ENCODE results near the gene SRPK1. TPM values are rescaled to one million over a fixed set of nuclear protein-coding genes. Genes with fewer than 3 reads are reported as not detected.

Gene SRPK1
- total RNA-seq, 1 experiment from 2014 or later: 89.4 TPM

DNA sequence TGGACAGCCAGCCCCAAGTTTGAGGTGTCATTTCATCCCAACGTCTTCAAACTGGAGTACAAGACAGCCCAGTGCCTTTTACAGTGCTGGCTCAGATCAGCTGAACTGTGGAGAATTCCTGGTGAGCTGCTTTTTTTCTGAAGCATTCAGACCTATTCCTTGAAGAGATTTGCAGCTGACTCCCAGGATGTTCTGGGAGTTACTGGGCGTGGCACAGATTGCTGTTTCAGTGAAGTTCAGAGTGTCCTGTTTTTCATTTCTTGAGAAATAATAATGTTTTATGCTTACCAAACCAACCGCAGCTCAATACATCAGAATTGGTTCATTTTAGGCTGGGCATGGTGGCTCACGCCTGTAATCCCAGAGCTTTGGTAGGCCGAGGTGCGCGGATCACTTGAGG, 33.4 kb upstream of the SRPK1 start:
- ChIA-PET RAD21 (ENCODE audit: low non-redundant PET in 1 of 2, low total read pairs in 2 of 2, uncharacterized antibody in 2 of 2, unreplicated experiment in 2 of 2) (no interaction called here), CTCF (interaction anchor here (1.2 to 1.7 kb wide), 3 partner anchors 199 to 505 kb away, joined by 3 to 6 read pairs (median 4); partner anchors contain the start of gene ARMC12), POLR2A (no interaction called here)
- Histone ChIP-seq H3K4me3 (replicated peaks in 1 of 2; ENCODE audit: low read depth in 1 of 2, low read length in 2 of 2) (no peak overlapping the region), H3K27me3 (ENCODE audit: insufficient read depth, low read length) (peaks cover 4% of the 10 kb centered on the region; the same call in 1 of the 2 replicates), H3K36me3 (ENCODE audit: control insufficient read depth in 1 of 2, insufficient read depth in 2 of 2, low read length in 2 of 2) (no peaks in the 10 kb centered on the region), H3K27ac (ENCODE audit: low read depth, low read length) (no peak overlapping the region), H3K9me2 (ENCODE audit: insufficient read depth) (no peaks in the 10 kb centered on the region), H4K20me1 (ENCODE audit: insufficient read depth) (no peaks in the 10 kb centered on the region), H3K9ac (ENCODE audit: low read length) (no peak overlapping the region), H3K4me1 (ENCODE audit: control insufficient read depth in 1 of 2, insufficient read depth in 2 of 2, low read length in 2 of 2) (peaks cover 0 to 21% of the 10 kb centered on the region in 2 experiments; a peak in 1 of 4 replicates), H3K9me3 (ENCODE audit: control insufficient read depth in 1 of 2, insufficient read depth in 1 of 2, low read depth in 1 of 2, low read length in 2 of 2) (no peaks in the 10 kb centered on the region), H3K79me2 (ENCODE audit: insufficient read depth, low read length) (no peaks in the 10 kb centered on the region), H2AFZ (ENCODE audit: low read depth, low read length, poor library complexity, severe bottlenecking) (no peak overlapping the region), H3K4me2 (ENCODE audit: low read length) (peak overlapping the region; percentile 21; the same call in 1 of the 2 replicates)
- no peak for DNase-seq (ENCODE audit: low read depth, low spot score)
- TF ChIP-seq, protein P1, sequence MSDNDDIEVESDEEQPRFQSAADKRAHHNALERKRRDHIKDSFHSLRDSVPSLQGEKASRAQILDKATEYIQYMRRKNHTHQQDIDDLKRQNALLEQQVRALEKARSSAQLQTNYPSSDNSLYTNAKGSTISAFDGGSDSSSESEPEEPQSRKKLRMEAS (IDR thresholded peaks at IDR 0.05): no peak
- TF ChIP-seq POLR2A (IDR thresholded peaks at IDR 0.05; ENCODE audit: borderline replicate concordance, extremely low read depth, insufficient read depth, insufficient read length) (no peak), EZH2phosphoT487 (IDR thresholded peaks at IDR 0.05; ENCODE audit: borderline replicate concordance) (no peak), CBX3 (IDR thresholded peaks at IDR 0.05; ENCODE audit: low read depth) (no peak), FOSL1 (IDR thresholded peaks at IDR 0.05; ENCODE audit: low read depth) (no peak), POLR2AphosphoS5 (IDR thresholded peaks at IDR 0.05; ENCODE audit: low read depth, low read length) (no peak), TCF7L2 (IDR thresholded peaks at IDR 0.05; ENCODE audit: borderline replicate concordance, extremely low read depth, insufficient read depth, insufficient read length) (no peak), YY1 (IDR thresholded peaks at IDR 0.05; ENCODE audit: extremely low read depth, insufficient replicate concordance, low read depth, low read length) (no peak)
- TF ChIP-seq, protein P2, sequence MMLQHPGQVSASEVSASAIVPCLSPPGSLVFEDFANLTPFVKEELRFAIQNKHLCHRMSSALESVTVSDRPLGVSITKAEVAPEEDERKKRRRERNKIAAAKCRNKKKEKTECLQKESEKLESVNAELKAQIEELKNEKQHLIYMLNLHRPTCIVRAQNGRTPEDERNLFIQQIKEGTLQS (IDR thresholded peaks at IDR 0.05): no peak
- TF ChIP-seq, protein P3, sequence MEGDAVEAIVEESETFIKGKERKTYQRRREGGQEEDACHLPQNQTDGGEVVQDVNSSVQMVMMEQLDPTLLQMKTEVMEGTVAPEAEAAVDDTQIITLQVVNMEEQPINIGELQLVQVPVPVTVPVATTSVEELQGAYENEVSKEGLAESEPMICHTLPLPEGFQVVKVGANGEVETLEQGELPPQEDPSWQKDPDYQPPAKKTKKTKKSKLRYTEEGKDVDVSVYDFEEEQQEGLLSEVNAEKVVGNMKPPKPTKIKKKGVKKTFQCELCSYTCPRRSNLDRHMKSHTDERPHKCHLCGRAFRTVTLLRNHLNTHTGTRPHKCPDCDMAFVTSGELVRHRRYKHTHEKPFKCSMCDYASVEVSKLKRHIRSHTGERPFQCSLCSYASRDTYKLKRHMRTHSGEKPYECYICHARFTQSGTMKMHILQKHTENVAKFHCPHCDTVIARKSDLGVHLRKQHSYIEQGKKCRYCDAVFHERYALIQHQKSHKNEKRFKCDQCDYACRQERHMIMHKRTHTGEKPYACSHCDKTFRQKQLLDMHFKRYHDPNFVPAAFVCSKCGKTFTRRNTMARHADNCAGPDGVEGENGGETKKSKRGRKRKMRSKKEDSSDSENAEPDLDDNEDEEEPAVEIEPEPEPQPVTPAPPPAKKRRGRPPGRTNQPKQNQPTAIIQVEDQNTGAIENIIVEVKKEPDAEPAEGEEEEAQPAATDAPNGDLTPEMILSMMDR (IDR thresholded peaks at IDR 0.05 in 2 of 3, conservative IDR thresholded peaks at IDR 0.05 in 1 of 3; ENCODE audit: borderline replicate concordance in 1 of 3, insufficient read depth in 1 of 3, low read depth in 2 of 3, low read length in 2 of 3): no peak
- TF ChIP-seq, protein P4, sequence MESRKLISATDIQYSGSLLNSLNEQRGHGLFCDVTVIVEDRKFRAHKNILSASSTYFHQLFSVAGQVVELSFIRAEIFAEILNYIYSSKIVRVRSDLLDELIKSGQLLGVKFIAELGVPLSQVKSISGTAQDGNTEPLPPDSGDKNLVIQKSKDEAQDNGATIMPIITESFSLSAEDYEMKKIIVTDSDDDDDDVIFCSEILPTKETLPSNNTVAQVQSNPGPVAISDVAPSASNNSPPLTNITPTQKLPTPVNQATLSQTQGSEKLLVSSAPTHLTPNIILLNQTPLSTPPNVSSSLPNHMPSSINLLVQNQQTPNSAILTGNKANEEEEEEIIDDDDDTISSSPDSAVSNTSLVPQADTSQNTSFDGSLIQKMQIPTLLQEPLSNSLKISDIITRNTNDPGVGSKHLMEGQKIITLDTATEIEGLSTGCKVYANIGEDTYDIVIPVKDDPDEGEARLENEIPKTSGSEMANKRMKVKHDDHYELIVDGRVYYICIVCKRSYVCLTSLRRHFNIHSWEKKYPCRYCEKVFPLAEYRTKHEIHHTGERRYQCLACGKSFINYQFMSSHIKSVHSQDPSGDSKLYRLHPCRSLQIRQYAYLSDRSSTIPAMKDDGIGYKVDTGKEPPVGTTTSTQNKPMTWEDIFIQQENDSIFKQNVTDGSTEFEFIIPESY (IDR thresholded peaks at IDR 0.05; ENCODE audit: extremely low read depth, insufficient replicate concordance, low read length): no peak
- intact Hi-C loops (cut with micrococcal nuclease): no loop called here
- ATAC-seq: no peak
- BruUV-seq (replicated peaks): no TSS peak

Data from HCT116 (cell line).